Lung (tissue), 12 donors: Measurements from ENCODE around the gene HMX2. TPM values are rescaled to one million over a fixed set of nuclear protein-coding genes. Genes with fewer than 3 reads are reported as not detected.

Experiments used
- ATAC-seq: fragments of 200-7000 bp; cut with Tn5 transposase; one replicate; pipeline ENCODE4 v1.9.1; 2020; ENCODE audit warnings: moderate number of reproducible peaks; ENCODE audit not compliant: insufficient read depth, low FRiP score
- DNase-seq, 3 donors: peaks; one replicate each; pipeline ENCODE4 v3.0.0-alpha.2; 2013 to 2017
- H3K27ac ChIP-seq, 2 donors: one replicate each; pipeline ENCODE4 v1.5.1; 2013; ENCODE audit warnings: mild to moderate bottlenecking in 2 of 2, moderate library complexity in 2 of 2, control low read depth in 1 of 2, inconsistent platforms in 1 of 2, low read depth in 1 of 2, low read length in 1 of 2
- H3K27me3 ChIP-seq, 3 donors: one replicate each; pipeline ENCODE4 v1.5.1; 2013; ENCODE audit warnings: low read length in 2 of 3; ENCODE audit not compliant: control insufficient read depth in 3 of 3, insufficient read depth in 3 of 3
- H3K36me3 ChIP-seq, 4 donors: one replicate each; pipeline ENCODE4 v1.5.1; 2013; ENCODE audit warnings: low read length in 4 of 4, mild to moderate bottlenecking in 1 of 4, moderate library complexity in 1 of 4; ENCODE audit not compliant: control insufficient read depth in 4 of 4, insufficient read depth in 4 of 4
- H3K4me1 ChIP-seq, 5 donors: one replicate each; pipeline ENCODE4 v1.5.1; 2013; ENCODE audit warnings: low read length in 5 of 5, mild to moderate bottlenecking in 2 of 5, moderate library complexity in 1 of 5; ENCODE audit not compliant: control insufficient read depth in 5 of 5, insufficient read depth in 5 of 5
- H3K4me3 ChIP-seq: one replicate; pipeline ENCODE4 v1.5.1; 2013; ENCODE audit warnings: mild to moderate bottlenecking, control low read depth, moderate library complexity
- H3K9ac ChIP-seq, 2 donors: one replicate each; pipeline ENCODE4 v1.5.1; 2013; ENCODE audit warnings: low read length in 2 of 2, control low read depth in 1 of 2; ENCODE audit not compliant: insufficient read depth in 1 of 2
- H3K9me3 ChIP-seq, 4 donors: one replicate each; pipeline ENCODE4 v1.5.1; 2013; ENCODE audit warnings: low read length in 3 of 4, mild to moderate bottlenecking in 1 of 4, moderate library complexity in 1 of 4; ENCODE audit not compliant: control insufficient read depth in 4 of 4, insufficient read depth in 3 of 4
- WGBS, 2 donors: extraction: QIAGEN DNeasy Blood & Tissue Kit; methylation state at CpG; one replicate each; pipeline ENCODE4 v1.1.7; 2013; 5-methylcytosine and 5-hydroxymethylcytosine counted together
- polyA plus RNA-seq, 2 donors: library from polyadenylated mRNA; stranded (reverse); fragments of 200-250 nt; gene quantifications; one replicate each; pipeline ENCODE4 v1.2.1, GENCODE V29; 2013
- total RNA-seq, 2 donors: library from RNA; depleted of rRNA in 1 of 2; stranded (reverse); fragments of >200 nt in 1 of 2; gene quantifications; one replicate each; pipeline ENCODE4 v1.2.1, GENCODE V29; 2014 to 2021
- TF ChIP-seq, protein P1 (sequence below): IDR thresholded peaks from 2 replicates; pipeline ENCODE4 v1.5.1; 2012; ENCODE audit warnings: mild to moderate bottlenecking; ENCODE audit errors: control extremely low read depth, extremely low read depth
- donor health status: control.
- donor health status: control.
- donor health status: Bipolar disorder and iron deficiency.
- donor health status: healthy.
- donor health status: DM: yes; HTN: yes; CAD: no.

The HMX2 gene
- total and polyA plus RNA-seq, 4 donors: not detected

GRCh38 chr10:123183724-123184123 lies 35.8 kb downstream of the HMX2 start:
- no peak for DNase-seq
- H3K9me3 ChIP-seq: peaks cover 0 to 12% (median 3%) of the 10 kb centered on the region in 4 donors
- ATAC-seq: no peak
- no peaks in the 10 kb centered on the region for H3K4me1 ChIP-seq
- H3K4me3 ChIP-seq: no peak overlapping the region
- 97 to 100% methylated on average over 2 of the region's 2 CpGs for WGBS, 2 donors
- H3K36me3 ChIP-seq: peaks cover 0 to 8% (median 2%) of the 10 kb centered on the region in 4 donors
- TF ChIP-seq, protein P1, sequence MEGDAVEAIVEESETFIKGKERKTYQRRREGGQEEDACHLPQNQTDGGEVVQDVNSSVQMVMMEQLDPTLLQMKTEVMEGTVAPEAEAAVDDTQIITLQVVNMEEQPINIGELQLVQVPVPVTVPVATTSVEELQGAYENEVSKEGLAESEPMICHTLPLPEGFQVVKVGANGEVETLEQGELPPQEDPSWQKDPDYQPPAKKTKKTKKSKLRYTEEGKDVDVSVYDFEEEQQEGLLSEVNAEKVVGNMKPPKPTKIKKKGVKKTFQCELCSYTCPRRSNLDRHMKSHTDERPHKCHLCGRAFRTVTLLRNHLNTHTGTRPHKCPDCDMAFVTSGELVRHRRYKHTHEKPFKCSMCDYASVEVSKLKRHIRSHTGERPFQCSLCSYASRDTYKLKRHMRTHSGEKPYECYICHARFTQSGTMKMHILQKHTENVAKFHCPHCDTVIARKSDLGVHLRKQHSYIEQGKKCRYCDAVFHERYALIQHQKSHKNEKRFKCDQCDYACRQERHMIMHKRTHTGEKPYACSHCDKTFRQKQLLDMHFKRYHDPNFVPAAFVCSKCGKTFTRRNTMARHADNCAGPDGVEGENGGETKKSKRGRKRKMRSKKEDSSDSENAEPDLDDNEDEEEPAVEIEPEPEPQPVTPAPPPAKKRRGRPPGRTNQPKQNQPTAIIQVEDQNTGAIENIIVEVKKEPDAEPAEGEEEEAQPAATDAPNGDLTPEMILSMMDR: no peak
- H3K9ac ChIP-seq: no peak overlapping the region
- H3K27ac ChIP-seq: no peak overlapping the region
- H3K27me3 ChIP-seq: no peaks in the 10 kb centered on the region

DNA sequence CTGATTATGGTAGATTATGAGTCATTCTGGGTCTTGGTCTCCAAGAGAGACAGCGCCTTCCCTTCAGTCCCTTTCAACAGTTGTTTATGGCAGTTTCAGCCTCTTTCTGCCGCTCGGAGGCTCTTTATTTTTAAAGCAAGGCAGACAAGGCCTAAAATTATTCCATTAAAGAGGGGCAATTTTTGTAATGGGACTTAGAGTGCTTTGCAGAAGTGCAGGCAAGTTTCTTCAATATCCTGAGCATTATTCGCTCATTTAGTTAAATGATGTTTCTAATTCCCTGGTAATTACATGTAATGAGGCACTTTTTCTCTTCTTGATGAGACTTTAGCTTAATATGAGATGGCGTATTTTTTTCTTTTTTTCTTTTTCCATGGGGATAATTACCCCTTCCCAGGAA lies 39.8 kb downstream of the HMX2 start:
- ATAC-seq (no peak), DNase-seq (no peak)
- WGBS, 2 donors: 96 to 99% methylated on average over 5 of the region's 5 CpGs
- Histone ChIP-seq H3K4me3 (no peak overlapping the region), H3K9ac (no peak overlapping the region), H3K4me1 (no peaks in the 10 kb centered on the region), H3K36me3 (peaks cover 0 to 8% (median 2%) of the 10 kb centered on the region in 4 donors), H3K27ac (no peak overlapping the region), H3K9me3 (peaks cover 0 to 10% (median 3%) of the 10 kb centered on the region in 4 donors), H3K27me3 (no peaks in the 10 kb centered on the region)
- TF ChIP-seq, protein P1: no peak

DNA sequence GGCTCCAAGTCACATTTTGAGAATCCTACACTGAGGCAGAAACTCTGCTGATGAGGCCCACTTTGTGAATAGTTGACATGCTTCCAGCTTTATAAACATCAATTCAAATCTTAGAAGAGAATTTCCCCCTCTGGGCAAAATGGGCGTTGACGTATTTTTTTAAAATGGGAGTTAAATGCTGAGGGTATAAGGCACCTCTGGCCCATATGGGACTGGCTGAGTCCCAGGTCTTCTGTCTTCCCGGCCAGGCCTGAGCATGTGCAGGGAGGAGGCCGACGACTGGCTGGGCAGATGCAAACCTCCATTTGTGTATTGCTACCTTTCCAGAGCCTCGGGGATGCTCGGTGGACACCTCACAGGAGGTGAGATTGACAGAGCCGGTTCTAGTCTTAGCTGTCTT lies 44.0 kb downstream of the HMX2 start:
- no peaks in the 10 kb centered on the region for H3K9me3 ChIP-seq
- H3K4me3 ChIP-seq: no peak overlapping the region
- DNase-seq (no peak), ATAC-seq (no peak)
- H3K4me1 ChIP-seq: no peaks in the 10 kb centered on the region
- H3K27ac ChIP-seq: no peak overlapping the region
- no peak overlapping the region for H3K9ac ChIP-seq
- WGBS, 2 donors: 92 to 95% methylated on average over 8 of the region's 8 CpGs
- no peaks in the 10 kb centered on the region for H3K36me3 ChIP-seq
- TF ChIP-seq, protein P1: no peak
- H3K27me3 ChIP-seq: no peaks in the 10 kb centered on the region

- Histone ChIP-seq H3K4me3 (no peak overlapping the region), H3K36me3 (no peaks in the 10 kb centered on the region), H3K9me3 (no peaks in the 10 kb centered on the region), H3K9ac (no peak overlapping the region), H3K27me3 (no peaks in the 10 kb centered on the region), H3K27ac (no peak overlapping the region), H3K4me1 (no peaks in the 10 kb centered on the region)
- 95 to 96% methylated on average over 9 of the region's 9 CpGs for WGBS, 2 donors
- DNase-seq: no peak
- TF ChIP-seq, protein P1: no peak
- no peak for ATAC-seq
These were observed 46.1 kb downstream of the HMX2 start for GRCh38 chr10:123194056-123194455.
